GM13976 (cell line): ENCODE measurements around the gene CFL2.
"Not testable (repeated sequence)": the region's sequence is repeated elsewhere in the genome, so short reads cannot be mapped to it uniquely, and the experiment has no call there.

Source experiments
- DNase-seq: peaks from one replicate; pipeline ENCODE4 v3.0.0; 2012; ENCODE audit warnings: low spot score
- in situ Hi-C: fragments of 300-500 bp; cut with MboI; formaldehyde crosslinking; loops from one replicate; pipeline ENCODE4 v1.12.0; 2022; ENCODE audit warnings: low sequenced_read_pairs, mixed read lengths, inconsistent platforms; ENCODE audit not compliant: unreplicated experiment
- TF ChIP-seq, protein P1 (sequence below): IDR thresholded peaks from 2 replicates; pipeline ENCODE4 v1.5.1; 2012; ENCODE audit warnings: borderline replicate concordance, mild to moderate bottlenecking; ENCODE audit not compliant: insufficient read depth; ENCODE audit errors: extremely low read depth, missing control alignments, control extremely low read depth

Gene CFL2

GRCh38 chr14:34742270-34743115 lies 28.1 kb upstream of the CFL2 start:
- DNase-seq = no peak
- TF ChIP-seq, protein P1, sequence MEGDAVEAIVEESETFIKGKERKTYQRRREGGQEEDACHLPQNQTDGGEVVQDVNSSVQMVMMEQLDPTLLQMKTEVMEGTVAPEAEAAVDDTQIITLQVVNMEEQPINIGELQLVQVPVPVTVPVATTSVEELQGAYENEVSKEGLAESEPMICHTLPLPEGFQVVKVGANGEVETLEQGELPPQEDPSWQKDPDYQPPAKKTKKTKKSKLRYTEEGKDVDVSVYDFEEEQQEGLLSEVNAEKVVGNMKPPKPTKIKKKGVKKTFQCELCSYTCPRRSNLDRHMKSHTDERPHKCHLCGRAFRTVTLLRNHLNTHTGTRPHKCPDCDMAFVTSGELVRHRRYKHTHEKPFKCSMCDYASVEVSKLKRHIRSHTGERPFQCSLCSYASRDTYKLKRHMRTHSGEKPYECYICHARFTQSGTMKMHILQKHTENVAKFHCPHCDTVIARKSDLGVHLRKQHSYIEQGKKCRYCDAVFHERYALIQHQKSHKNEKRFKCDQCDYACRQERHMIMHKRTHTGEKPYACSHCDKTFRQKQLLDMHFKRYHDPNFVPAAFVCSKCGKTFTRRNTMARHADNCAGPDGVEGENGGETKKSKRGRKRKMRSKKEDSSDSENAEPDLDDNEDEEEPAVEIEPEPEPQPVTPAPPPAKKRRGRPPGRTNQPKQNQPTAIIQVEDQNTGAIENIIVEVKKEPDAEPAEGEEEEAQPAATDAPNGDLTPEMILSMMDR = no peak
- in situ Hi-C loops = no loop called here

- no peak for DNase-seq
- in situ Hi-C loops = no loop called here
- TF ChIP-seq, protein P1 = no peak
Observed at GRCh38 chr14:34741840-34742239, 27.4 kb upstream of the CFL2 start.

DNA sequence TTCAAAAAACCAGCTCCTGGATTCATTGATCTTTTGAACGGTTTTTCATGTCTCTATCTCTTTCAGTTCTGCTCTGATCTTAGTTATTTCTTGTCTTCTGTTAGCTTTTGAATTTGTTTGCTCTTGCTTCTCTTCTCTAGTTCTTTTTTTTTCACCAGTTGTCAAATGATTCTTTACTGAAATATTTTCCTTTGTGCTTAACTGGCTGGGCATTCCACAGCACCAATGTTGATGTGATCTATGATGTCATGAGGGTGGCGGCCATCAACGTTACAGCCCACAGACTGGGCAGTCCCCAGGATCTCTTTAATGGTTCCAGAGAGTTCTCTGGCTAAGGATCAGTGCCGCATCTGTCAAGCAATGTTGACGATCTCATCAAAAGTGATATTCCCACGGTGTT lies 25.7 kb upstream of the CFL2 start:
- DNase-seq, in situ Hi-C loops: not testable (repeated sequence)

- in situ Hi-C loops, DNase-seq: not testable (repeated sequence)
Observed at GRCh38 chr14:34737079-34737478, 22.7 kb upstream of the CFL2 start.

DNA sequence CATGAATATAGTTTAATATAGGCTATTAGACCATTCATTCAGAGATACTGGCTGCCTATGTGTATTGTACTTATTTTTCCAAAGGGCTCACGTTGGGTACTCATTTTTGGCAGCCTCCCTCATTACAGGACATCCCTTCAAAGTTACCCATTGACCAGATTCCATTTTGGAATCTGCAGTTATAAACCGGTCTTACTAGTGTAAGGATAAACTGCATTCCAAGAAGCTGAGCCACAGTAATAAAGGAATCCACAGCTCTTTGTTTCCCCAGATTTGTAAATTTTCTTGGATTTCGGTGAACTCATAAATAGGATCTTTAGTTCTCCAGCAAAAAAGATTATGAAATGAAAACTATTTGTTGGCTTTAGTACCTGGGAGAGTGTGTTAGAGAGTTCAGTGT lies 18.9 kb upstream of the CFL2 start:
- TF ChIP-seq, protein P1 = no peak
- no peak for DNase-seq
- in situ Hi-C loops = no loop called here

- DNase-seq = no peak
- TF ChIP-seq, protein P1 = no peak
- in situ Hi-C loops = no loop called here
Observed at GRCh38 chr14:34732802-34733201, 18.4 kb upstream of the CFL2 start.

GRCh38 chr14:34723867-34724266 lies 9.5 kb upstream of the CFL2 start:
- TF ChIP-seq, protein P1 = no peak
- DNase-seq = no peak
- in situ Hi-C loops = loop anchor here (10.0 kb wide), 1 partner anchor 49 kb away; no protein-coding TSS in a partner anchor
